GM19099 (cell line): ENCODE results near the gene TSPAN5.

Source experiments
- POLR2A ChIP-seq: IDR thresholded peaks from 3 replicates; pipeline ENCODE4 v1.6.1; 2011; ENCODE audit warnings: low read depth; ENCODE audit not compliant: insufficient read length; ENCODE audit errors: extremely low read depth

Gene TSPAN5

DNA sequence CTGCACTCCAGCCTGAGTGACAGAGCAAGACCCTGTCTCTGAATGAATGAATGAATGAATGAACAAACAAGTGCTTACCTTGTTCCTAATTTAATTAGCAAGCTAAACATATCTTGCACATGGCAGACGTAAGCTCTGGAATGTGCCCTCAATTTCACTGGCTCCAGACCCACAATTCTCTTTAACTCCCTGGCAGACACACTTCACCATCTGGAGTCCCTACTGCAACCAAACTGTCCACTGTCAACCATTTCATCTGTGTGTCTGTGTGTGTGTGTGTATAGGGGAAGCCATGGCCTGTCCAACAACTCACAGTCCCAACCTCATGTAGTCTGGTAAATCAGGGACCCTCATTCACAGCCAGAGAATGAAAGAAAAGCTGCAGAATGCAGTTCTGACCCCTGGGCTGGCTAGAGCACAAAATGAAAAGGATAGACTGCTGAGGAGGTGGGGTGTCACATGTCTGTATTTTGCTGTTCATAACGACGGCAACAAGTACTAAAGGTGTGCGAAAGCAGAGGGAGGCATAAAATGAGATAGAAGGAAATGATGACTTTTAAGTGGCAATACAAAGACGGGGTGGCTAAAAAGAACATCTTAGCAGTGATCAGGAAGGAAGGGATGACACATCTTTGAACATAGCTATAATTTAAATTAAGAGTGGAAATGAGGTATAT lies 114.1 kb downstream of the TSPAN5 start:
- TF ChIP-seq POLR2A: no peak

DNA sequence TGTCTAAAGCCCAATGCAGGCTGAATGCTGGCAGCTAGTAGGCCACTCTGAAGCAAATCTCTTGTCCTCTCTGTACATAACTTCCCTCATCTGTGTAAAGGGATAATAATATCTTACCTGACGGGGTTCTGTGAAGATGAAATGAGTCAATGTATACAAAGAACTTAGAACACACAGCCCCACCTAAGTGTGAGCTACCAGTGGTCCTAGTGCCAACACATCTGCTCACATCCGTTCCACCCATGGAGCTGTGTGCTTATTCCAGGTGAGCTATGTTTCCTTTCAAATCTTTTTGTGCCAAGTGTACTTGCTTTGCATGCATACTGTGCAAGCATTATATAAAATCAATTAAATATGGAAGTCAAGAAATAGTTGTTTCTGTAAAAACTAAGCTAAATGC lies 116.4 kb downstream of the TSPAN5 start:
- TF ChIP-seq POLR2A: no peak

DNA sequence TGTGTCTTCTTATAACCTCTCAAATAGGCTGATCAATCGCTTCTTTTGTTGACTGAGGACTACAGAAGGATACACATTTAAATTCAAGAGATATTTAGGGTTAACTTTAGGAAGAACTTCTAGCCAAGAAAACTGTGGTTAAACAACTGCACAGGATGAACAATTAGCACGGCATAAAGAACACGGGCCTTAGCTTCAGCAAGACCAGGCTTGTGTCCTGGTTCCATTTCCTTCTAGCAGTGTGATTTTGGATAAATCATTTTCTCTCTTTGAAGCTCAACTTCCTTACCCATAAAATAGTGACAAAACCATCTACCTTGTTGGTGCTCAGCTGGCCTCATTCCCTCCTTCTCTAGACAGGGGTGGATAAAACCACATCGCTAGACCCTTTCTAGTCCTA lies 117.6 kb downstream of the TSPAN5 start:
- TF ChIP-seq POLR2A: no peak

DNA sequence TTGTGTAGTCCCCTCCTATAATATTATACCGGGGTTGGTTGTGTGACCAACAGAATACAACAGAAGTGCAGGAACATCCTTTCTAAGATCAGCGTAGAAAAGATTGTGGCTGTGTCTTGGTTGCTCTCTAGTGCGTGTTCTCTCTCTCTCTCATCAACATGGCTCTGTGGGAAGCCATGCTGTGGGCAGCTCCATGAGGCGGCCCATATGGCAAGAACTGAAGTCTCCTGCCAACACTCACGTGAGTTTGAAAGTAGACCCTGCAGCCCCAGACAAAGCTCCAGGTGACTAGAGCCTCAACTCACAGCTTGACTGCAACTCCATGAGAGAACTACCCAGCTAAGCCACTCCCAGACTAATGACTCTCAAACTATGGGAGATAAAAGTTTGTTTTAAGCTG lies 118.7 kb downstream of the TSPAN5 start:
- no peak for TF ChIP-seq POLR2A

DNA sequence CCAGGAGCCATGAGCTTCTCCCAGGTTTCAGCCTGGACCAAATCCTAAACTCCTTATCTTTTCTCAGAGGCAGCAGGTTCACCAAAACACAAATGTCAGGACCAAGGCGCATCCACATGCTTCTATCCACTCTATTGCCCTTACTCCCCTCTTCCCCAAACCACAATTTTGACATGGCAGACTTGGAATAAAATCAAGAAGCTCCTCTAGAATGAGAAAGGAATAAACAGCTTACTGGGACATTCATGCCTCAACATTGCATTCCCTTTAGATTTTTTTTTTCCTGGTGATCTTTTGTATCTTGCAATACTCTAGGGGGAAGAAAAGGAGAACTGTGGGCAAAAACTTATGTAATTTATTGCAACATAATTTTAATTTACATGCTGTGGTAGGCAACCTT lies 119.1 kb downstream of the TSPAN5 start:
- no peak for TF ChIP-seq POLR2A

DNA sequence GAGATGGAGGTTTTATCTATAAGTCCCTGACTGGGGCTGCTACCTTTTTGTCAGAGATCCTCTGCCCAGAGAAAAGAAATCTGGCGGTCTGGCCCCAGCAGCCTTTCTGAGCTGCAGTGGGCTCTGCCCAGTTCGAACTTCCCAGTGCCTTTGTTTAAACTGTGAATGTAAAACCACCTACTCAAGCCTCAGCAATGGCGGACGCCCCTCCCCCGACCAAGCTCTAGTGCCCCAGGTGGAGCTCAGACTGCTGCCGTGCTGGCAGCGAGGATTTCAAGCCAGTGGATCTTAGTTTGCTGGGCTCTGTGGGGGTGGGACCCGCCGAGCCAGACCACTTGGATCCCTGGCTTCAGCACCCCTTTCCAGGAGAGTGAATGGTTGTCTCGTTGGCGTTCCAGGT lies 121.8 kb downstream of the TSPAN5 start:
- no peak for TF ChIP-seq POLR2A

DNA sequence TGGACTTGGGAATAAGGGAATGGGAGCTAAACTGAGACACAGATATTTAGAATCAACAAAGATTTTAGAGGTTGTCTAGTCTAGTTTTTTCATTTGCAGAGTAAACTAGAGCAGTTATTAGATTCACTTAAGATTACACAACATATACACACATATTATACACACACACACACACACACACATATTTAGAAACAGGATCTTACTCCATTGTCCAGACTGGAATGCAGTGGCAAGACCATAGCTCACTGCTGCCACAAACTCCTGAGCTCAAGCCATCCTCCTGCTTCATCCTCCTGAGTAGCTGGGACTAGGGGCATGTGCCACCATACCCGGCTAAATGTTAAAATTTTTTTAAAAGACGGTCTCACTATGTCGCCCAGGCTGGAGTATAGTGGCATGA lies 127.8 kb downstream of the TSPAN5 start:
- no peak for TF ChIP-seq POLR2A

DNA sequence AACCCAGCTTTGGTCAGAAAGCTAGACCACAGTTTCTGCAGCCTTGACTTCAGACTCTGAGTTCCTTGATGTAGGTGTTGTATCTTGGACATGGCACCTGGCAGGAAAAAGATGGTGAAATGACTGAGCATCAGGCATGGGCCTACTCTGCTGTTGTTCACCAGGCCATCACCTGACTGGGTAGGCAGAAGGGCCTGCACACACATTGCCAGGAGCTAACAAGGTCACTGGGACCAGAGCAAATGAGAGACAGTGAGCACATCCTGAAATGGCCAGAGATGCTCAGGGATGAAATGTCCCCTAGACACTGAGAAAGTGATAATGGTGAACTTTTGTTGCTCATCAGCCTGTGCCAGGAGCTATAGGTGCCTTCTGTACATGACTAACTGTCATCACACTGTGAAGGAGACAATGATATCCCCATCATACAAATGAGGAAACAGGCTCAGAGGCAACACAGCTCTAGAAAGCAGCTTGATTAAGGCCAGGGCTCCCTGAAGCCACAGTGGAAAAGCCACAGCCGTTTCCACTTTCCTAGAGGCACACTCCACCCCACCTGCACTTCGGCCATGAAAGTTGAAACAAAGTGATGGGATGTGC lies 128.3 kb downstream of the TSPAN5 start:
- TF ChIP-seq POLR2A: no peak

DNA sequence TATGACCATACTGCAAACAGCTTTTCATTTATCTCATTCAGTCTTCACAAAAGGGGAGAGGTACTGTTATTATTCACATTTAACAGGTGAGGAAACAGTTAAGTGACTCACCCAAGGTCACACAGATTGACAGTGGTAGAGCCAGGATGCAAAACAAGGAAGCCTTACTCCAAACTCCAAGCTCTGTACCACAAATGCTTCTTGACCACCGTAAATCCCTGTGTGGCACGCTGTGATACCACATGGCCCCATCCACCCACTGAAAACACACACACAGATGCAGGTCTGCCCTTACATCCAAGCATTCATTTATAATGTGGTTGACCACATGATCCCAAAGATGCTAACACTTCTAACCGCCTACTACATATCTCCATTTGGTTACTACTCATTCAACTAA lies 129.5 kb downstream of the TSPAN5 start:
- no peak for TF ChIP-seq POLR2A

DNA sequence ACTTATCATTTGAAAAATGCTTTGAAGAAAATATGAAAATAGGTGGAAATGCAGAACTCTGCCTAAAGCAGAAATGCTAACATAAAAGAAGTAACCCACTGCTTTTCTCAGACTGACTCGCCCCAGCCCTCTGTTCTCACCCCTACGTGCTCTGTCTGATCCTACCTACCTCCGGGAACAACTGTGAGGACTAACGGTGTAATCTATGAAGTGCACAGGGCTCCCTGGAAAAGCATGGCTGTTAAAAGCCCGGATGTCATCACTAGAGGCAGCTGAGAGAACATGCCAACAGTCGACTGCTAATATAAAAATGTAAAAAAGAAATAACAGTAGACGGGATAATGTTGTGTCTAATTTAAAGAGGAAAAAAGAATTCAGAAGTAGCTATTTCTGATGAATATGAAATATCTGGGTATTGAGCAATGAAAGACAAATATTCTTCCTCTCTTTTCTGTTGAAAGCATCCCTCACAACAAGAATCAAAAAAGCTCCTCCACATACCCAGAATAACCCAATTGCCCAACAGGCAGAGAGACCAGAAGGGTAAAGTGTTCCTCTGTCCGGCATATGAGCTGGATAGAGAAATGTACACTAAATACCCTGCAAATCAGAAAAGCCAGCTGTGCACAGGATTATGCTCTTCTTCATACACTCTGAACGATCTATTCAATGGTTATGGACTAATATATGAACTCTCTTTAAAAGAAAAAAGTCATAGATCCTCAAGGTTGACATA lies 130.7 kb downstream of the TSPAN5 start:
- TF ChIP-seq POLR2A: no peak

DNA sequence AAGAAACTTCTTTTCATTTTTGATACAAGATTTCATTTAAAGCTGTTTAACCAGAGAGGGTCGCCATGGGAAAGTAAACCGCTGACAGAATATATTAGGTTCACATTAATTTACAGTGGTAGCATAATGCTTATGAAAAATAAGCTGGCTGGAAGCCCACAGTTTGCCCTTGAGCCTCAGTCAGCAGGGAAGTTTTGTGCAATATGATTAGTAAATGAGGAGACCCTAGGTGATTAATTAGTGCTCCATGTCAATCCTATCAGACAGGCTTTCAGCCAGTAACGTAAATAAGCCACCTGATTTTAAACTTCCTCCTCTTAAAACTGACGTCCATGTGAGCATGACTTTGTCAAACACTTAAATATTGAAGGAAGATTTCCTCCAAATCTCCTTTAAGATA lies 134.2 kb downstream of the TSPAN5 start:
- no peak for TF ChIP-seq POLR2A

DNA sequence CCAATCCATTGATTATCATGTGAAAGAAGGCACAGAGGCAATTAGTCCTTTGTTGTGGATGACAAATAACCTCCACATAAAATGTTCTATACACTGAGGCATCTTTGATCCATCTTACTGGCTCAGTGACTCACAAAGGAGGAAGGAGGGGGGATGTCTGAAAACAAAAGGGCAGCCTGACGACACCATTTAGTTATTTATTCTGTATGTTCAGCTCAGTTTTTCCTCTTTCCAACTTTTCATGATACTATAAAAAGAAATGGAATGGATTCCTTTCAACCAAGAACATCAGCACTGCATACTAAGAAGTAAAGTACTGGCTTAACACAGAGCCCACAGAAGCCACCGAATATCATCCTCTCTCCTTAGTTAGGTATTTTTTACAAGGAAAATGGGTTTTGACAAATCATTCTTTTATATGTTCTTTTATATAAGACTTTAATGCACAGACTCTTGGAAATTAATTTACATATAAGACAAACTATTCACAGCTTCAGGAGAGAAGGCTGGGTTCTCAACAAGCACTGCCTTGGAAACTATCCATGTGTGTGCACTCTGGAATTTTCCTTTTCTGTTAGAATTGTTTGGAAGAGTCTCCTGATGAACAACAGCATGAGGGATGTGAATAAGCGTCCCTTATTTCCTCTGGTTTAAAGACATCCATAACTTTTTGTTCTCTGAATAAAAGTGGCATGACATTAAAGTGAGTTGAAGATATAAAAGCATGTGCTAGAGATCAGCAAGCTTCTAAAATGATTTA lies 135.6 kb downstream of the TSPAN5 start:
- no peak for TF ChIP-seq POLR2A

DNA sequence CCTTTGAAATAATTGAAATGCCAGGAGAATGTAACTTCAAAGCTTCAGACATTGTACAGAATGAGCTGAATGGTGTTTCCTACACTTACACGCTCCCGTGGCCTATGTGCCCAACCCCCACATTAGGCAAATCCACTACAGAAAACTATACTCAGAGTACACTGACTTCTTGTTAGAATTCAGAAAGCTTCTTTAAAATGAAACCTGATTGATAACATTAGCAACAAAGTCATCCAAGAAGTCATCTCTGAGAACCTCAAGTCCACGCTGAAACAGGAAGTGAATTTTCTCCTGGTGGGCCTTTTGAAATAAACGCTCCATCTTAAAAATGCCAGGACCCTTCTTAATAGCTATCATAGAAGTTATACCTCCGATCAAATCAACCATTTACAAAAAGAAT lies 136.3 kb downstream of the TSPAN5 start:
- TF ChIP-seq POLR2A: no peak

DNA sequence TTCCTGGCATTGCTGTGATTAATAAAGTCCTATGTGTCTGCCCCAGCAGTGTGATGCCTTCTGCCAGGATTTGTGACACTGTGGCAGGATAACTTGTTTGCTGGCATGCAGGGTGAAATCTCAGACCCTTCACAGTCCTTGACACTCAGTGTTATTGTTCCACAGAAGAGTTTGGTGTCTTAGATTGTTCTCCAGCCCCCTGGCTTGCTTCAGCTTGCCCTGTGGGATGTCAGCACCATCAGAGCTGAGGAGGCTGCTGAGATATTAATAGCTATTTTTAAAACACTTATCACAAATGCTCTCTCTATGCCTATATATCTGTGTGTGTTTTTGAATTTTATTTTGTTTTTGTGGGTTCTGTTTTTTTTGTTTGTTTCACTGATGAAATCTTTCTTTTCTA lies 136.9 kb downstream of the TSPAN5 start:
- TF ChIP-seq POLR2A: no peak

DNA sequence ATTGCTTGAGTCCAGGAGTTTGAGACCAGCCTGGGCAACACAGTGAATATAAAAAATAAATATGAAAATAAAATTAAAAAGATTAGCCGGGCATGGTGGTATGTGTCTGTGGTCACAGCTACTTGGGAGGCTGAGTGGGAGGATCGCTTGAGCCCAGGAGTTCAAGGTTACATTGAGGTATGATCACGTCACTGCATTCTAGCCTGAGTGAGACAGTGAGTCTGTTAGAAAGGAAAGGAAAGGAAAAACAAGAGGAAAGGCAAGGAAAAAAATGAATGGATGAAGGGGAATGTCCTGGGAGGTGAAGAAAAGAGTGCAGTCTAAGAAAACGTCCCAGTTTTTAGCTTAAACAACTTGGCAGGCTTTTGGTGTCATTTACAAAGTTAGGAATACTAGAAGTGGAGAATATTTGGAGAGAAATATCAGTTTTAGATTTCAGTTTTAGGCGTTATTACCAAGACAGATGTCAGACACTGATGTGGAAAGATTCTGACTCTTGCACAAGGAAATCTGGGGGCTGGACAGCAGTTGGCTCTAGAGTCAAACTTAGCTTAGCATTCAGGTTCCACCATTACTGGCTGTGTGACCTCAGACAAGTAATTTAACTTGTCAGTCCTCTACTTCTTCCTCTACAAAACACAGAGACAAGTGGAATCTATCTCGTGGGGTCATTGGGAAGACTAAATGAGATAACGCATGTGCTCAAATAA lies 139.0 kb downstream of the TSPAN5 start:
- TF ChIP-seq POLR2A: no peak
